Measurements from ENCODE around the gene CARMIL3.
"Not testable (repeated sequence)": the region's sequence is repeated elsewhere in the genome, so short reads cannot be mapped to it uniquely, and the experiment has no call there.

The CARMIL3 gene

GRCh38 chr14:24098927-24099813, 47.4 kb downstream of the CARMIL3 start:
- peak; percentile 57 to 83 (median 65) for DNase-seq

GRCh38 chr14:24100197-24100981, 48.6 kb downstream of the CARMIL3 start:
- no peak for DNase-seq

- no peak for DNase-seq
Observed at GRCh38 chr14:24100982-24101494, 49.2 kb downstream of the CARMIL3 start.

- DNase-seq: no peak
Observed at GRCh38 chr14:24102357-24103048, 50.7 kb downstream of the CARMIL3 start.

GRCh38 chr14:24103451-24103850, 51.6 kb downstream of the CARMIL3 start:
- DNase-seq: no peak

- DNase-seq: not testable (repeated sequence)
Observed at GRCh38 chr14:24105609-24106239, 53.9 kb downstream of the CARMIL3 start.

- DNase-seq: no peak
Observed at GRCh38 chr14:24106672-24107271, 55.0 kb downstream of the CARMIL3 start.

- DNase-seq: no peak
Observed at GRCh38 chr14:24108336-24108874, 56.6 kb downstream of the CARMIL3 start.

GRCh38 chr14:24110060-24110459, 58.3 kb downstream of the CARMIL3 start:
- DNase-seq: no peak

- no peak for DNase-seq
Observed at GRCh38 chr14:24110523-24110922, 58.7 kb downstream of the CARMIL3 start.

GRCh38 chr14:24113379-24113800, 61.6 kb downstream of the CARMIL3 start:
- peak in 1 of 3 experiments; percentile 57 for DNase-seq

- peak; percentile 90 to 96 (median 95) for DNase-seq
Observed at GRCh38 chr14:24113801-24114531, 62.2 kb downstream of the CARMIL3 start.

- DNase-seq: peak; percentile 100
Observed at GRCh38 chr14:24114532-24115421, 63.0 kb downstream of the CARMIL3 start, which contains the start of the genes DCAF11 and NRL. Gene DCAF11 (plus strand): TSS chr14:24114777. CDS start chr14:24115595, 818 bp downstream. Gene NRL (minus strand): TSS chr14:24114949. CDS start chr14:24082848, 32,101 bp downstream.

GRCh38 chr14:24115422-24116127, 63.8 kb downstream of the CARMIL3 start:
- DNase-seq: peak in 1 of 3 experiments; percentile 30

- DNase-seq: no peak
Observed at GRCh38 chr14:24116128-24116814, 64.5 kb downstream of the CARMIL3 start.

- DNase-seq: no peak
Observed at GRCh38 chr14:24117179-24117578, 65.4 kb downstream of the CARMIL3 start.

Measured in NCI-H1417 (cell line).